HG03565 (cell line): Measurements from ENCODE around the gene MOB3B.

ENCODE experiments used
- ATAC-seq: cut with Tn5 transposase; IDR thresholded peaks from one replicate; pipeline ENCODE4 v1.9.1; 2021; ENCODE audit warnings: mild to moderate bottlenecking, moderate library complexity; ENCODE audit not compliant: unreplicated experiment

Gene MOB3B

DNA sequence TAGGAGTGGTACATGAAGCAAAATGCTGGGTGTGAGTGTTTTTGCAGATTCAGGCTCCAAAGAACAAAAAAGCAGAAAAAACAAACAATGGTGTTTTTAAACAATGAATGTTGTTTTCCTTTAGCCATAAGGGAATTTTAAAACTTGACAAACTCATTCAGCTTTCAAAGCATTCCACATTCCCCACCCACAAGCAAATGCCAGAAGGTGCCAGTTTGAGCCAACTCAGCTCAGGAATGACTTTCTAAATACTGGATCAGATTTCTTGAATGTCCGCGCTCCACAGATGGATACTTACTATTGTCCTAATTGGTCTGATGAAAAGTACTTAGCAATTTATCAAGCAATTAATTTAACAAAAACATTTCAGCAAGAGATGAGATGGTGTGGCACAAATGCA, 12.9 kb upstream of the MOB3B start:
- ATAC-seq = no peak

DNA sequence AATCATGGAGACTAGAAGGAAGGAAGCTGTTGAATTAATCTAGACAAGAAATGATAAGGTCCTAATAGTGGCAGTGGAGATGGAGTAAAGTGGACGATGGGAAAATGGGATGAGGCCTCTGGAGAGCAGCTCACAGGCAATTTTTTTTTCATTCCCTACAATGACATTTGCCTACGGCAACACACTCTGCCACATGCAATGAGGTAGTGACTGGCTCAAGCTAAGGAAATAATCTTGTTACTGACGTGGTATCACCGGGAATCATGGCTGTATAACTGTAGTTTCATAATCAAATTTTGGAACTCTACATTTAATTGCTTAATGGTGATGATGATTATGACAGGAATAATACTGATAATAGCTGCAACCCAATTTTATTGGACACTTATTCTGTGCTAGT, 12.1 kb upstream of the MOB3B start:
- ATAC-seq = no peak

DNA sequence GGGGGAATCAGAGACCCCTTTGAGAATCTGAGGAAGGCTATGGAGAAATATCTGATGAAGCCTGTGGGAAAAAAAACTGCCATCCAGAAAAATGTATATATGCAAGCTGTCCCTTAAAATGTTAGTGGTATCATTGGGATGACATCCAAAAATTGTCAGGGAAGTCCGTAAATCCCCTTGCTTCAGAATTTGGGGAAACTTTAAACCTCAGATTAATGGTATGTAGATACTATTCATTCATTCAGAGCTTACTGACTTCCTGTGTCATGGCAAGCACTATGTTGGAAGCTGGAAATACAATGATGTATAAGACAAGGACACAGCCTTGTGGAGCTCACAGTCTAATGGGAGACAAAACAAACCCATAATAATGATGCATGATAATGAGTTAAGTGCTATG, 10.9 kb upstream of the MOB3B start:
- no peak for ATAC-seq

DNA sequence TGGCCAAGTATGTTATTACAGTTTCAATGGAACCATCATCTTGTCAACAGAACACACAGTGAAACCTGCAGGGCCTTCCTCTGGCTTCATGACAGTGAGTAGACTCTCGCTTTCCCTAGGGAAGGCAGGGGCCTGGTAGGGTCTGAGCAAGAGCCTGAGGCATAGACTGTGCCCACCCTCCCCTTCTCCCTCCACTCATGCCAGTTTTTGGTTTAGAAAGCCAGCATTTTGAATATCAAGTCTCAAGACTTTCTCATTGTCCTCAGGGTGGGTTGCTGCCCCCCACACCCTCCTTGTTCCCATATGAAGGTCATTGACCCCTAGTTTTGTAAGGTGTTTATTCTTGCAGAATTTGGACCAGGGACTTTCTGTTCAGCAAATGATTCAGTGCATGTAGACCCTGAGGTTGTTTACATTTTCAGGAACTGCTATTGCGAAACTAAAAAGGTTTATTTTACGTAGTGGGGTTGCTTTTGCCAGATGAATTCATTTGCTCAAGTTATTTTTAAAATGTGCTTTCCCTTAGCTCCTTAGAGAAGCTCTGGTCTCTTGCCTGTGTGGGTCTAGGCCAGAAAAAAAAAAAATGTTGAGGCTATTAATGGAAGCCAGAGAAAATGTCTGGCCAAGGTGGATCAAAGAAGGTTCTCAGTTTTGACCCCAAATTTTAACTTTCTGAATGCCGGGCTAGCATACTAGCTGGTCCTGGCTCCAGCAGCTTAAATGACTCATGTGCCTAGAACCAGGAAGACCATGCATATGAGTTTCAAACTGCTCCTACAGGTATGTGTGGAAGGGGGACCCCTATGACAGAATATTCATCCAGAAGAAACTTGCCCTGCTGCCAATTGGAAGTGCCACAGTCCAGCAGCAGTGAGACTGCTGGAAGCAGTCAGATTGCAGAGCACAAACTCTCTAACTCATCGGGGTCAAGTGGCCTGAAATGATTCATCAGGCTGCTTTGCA, 10.1 kb upstream of the MOB3B start:
- ATAC-seq = peak; percentile 27

DNA sequence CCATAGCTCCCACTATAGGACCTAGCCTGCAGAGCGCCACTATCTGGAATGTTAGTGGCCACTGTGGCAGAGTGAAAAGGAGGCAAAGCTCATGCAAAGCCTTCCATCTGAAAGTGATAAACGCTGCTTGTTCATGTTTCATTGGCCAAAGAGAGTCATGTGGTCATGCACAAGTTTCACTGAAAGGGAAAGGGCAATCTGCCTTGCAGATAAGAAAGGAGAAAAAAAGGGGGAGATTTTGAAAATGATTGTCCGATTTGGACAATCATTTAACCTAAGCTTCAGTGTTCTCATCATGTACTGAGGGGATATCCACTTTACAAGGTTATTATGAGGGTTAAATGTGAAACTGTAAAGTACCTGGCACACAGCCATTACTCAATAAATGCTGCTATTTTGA, 9.0 kb upstream of the MOB3B start:
- ATAC-seq = peak; percentile 29

DNA sequence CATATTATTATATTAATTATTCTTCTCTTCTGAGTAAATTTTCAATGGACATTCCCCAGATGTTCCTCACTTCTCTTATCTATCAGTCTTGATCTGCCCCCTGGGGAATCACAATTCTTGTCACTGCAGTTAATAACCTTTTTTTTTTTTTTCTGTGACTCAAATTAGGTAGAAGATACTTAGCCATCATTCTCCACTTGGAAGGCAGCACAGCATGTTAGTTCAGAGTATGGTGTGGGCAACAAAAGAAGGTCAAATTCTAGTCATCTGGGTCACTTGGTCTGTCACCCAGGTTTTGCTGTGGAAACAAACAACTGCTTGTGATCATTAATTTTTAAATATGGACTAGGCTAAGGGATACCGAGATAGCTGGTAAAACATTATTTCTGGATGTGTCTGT, 8.1 kb upstream of the MOB3B start:
- no peak for ATAC-seq

DNA sequence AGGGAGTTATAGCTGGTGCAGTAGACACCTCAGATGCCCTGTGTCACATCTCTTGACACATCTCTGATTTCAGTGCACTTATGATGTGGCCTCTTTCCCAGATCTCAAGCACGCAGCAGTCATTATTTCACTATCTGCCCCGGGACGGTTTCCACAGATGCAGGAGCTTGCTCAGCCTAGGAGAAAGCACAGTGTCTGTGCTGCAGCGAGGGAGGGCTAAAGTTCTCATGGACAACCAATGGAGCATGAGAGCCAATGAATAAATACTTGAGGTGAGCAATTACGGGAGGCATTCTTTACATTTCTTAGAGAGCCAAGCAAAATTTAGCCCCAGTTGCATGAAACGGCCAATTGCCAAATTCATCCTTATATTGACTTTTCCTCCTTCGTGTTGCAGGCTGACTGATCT, 7.4 kb upstream of the MOB3B start:
- no peak for ATAC-seq

DNA sequence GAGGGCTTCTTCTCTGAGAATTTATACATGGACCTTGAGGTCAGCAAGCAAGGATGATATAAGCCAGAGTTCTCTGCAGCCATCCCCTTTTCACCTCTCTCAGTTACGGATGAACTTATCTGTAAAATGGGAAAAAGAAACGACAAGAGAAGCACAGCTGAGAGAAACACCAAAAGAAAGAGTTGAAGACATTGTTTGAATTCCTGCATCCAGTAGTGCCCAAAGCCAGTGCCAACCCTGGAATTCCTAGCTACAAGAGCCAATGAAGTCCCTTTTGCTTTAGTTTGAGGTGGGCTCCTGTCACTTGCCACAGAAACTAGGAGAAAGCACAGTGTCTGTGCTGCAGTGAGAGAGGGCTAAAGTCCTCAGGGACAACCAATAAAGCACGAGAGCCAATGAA, 6.6 kb upstream of the MOB3B start:
- ATAC-seq = no peak

DNA sequence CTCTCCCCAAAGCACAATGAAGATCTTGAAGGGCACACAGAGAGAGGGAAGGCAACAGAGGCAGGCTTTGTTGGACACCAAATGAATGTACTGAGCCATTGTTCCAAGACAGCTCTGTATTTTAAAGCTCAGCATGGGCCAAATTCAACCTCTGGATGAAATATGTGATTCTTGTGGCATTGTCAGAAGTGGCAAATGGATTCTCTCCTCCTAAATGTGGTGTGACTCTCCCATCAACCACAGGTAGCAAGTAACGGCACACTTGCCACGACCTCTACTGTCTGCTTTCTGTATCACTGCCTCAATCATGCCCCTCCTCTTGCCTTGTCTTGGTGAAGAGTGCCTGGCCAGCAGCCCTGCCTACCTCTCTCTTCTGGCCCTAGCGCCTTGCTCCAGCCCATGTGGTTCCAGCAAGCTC, 6.1 kb upstream of the MOB3B start:
- ATAC-seq = peak; percentile 63

DNA sequence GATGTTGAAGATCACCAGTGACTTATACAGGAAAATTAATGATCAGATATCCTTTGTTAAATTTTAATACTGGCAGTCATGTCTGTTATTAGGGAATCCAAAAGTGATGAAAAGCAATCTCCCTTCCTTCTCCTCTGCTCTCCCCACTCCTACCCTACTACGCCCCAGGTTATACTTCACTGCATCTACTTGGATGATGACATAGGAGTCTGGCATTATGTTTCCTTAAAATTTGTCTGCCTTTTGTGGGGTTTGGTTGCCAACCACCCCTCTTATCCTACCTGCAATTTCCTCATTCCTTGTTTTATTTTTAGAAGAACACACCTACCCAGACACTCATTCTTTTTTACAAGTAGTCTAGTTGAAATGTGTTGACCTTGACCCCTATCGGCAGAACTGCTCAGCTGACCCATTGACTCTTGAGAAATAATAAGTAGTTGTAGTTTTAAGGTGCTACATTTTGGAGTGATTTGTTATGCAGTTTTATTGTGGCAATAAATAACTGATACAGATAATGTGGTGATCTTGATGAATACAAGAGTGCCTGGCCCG, 5.1 kb upstream of the MOB3B start:
- no peak for ATAC-seq

DNA sequence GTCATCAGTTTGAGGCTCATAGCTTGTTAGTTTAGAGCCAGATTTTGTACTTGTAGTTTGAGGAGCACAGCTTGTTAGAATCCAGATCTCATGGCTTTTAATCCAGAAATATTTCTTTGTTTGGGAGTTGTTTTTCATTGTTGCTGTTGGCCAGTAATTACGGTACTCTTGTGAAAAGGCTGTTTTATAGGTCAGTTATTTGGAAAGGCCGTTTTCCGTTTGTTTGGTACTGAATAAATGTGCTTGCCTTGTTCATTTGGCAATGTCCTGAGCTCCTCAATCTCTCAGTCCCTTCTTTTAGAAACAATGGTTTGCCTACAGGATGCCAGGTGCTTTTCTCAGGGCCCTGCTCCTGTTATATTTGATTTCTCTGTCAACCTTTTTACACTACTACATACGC, 4.5 kb upstream of the MOB3B start:
- no peak for ATAC-seq

DNA sequence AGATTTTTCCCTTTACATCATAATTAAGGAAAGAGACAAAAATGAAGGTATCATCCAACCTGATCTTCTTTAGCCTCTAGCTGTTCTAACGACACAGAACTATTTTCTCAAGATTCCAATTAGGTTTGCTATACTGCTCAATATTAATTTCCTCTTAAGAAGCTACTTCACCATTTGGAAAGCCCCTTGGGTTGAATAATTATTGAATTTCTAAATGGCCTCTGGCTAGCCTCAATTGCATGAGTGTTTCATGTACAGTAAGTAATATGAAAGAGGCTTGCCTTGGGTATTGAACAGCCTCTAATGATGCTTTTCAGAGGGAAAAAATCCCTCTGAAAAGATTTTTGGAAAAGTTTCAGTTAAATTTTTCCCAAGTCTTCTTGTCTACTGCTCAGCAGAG, 3.7 kb upstream of the MOB3B start:
- no peak for ATAC-seq

DNA sequence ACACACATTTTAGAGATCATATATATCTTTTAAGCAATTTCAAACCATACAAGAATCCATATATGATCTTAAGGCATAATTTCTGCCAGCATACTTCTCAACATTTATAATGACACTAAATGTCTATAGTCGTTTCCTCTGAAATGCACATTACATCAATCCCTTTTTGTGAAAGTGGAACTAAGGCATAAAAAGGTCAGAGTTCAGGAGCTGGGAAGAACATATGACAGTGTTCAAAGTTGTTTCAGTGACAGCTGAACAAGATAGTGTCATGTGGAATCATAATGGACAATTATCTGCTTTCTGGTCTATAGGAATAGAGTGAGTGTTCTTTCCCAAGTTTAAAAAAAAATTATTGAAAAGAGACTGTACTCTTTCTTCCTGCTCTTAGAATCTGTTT, 2.4 kb upstream of the MOB3B start:
- no peak for ATAC-seq

DNA sequence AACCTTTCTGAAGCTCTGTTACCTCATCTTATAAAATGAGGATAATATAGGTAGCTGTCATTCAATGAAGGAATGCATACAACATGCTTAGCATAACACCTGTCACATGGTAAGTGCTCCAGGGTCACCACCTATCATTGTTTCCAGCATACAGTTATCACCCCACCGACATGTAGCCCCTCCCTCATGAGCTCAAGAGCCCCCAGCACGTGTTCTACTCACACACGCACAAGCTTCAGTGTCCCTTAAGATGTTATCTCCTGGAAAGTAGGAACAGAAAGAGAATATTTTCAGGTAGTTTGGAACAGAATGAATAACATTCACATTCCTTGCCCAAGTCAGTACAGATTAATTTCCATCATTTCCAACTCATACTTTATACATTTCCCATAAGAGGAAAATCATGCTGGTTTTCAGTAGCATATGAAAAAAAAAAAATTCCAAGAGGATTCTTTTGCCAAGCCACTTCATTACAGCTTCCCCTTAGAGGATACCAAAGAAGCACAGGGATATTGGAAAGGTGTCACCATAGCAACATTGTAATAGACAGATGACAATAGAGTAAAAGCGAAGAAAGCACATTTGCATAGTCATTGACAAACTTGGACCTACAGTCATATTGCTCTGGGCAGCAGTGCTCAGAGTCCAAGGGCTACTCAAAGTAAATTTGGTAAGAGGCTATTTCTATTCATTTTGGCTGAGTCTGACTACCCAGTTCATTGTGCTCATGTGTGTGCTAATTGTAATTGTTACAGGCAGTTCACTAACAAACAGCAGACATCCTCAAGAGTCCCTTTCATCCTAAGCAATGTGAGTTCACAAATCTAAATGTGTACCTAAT, 1.5 kb upstream of the MOB3B start:
- no peak for ATAC-seq

DNA sequence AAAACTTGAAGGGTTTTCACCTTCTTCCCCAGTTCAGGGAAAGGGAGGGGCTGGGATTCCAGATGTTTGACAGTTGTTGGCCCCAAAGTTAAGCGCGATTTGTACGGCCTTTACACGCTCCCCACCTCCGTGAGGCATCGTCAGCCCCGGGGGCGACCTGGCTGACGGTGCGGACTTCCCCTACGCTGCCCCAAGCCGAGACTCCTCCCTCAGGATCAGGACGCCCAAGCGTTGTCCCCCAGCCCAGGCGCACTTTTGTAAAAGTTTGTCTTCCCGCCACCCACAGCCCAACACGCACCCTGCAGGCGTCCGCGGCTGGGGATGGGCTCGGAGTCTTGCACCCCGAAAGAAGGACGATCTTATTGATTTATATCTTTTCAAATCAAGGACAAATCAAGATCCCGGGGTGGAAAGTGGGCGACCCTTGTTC, 713 bp downstream of the MOB3B start:
- ATAC-seq = no peak

DNA sequence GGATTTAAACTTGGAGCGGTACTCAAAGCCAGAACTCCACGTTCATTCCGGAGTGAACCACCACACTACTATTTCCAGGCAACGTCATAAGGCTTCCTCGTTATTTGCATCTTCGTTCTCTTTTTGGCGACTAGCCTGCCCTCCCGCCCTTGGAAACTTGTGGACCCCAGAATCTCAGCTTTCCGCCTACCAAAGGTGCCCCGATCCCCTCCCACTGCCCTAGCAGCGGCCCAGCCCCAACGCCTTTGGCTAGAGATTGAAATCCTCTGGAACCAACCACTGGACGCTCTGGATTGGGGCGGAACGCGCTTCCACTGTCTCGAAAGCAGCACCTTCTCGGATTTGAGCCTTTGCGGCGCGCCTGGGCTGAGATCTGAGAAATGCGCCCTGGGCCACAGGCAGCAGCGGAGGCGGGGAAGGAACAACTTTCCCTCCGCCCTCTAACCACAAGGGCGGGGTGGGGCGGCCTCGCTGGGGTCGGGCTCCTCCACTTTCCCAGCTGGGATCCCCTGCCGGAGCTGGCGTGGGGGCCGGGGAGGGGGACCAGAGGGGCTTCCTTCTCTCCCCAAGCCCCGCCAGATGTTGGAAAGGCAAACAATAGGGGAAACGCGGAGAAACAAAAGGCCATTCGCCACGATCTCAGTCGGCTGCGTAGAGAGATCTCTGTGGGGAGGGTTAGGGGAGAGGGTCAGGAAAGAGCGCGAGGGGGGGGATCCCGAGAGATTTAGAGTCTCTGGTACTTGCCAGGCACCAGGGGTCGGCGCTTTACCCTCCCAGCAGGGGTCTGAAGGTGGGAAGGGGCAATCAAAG, 1.3 kb downstream of the MOB3B start:
- ATAC-seq = peak; percentile 35

DNA sequence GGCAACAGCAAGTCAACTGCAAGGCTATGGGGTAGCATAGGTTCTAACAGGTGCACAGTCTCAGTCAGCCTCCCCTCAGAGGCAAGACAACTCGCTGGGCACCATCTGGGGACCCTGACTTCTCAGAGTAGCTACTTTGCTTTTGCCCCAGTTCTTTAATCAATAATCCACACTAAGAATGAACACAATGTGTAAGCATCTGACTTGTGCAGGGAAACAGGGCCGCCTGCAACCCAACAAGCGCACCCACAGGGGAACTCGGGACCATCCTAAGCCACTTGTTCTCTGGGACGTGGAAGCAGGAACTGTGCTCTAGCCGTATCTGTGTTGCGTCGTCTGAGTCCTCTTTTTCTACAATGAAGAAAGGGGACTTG, 1.9 kb downstream of the MOB3B start:
- no peak for ATAC-seq

DNA sequence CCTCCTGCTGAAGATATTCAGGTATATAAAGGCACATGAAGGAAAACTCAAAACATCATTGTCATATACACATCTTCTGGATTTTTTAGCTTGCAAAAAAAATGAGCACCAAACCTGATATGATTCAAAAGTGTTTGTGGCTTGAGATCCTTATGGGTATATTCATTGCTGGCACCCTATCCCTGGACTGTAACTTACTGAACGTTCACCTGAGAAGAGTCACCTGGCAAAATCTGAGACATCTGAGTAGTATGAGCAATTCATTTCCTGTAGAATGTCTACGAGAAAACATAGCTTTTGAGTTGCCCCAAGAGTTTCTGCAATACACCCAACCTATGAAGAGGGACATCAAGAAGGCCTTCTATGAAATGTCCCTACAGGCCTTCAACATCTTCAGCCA, 5.4 kb downstream of the MOB3B start, which contains the start of gene IFNK:
IFNK (plus strand) TSS at position 55 of the 400 bp plus-strand sequence; CDS start at position 102, 47 bp downstream.
- ATAC-seq = no peak

DNA sequence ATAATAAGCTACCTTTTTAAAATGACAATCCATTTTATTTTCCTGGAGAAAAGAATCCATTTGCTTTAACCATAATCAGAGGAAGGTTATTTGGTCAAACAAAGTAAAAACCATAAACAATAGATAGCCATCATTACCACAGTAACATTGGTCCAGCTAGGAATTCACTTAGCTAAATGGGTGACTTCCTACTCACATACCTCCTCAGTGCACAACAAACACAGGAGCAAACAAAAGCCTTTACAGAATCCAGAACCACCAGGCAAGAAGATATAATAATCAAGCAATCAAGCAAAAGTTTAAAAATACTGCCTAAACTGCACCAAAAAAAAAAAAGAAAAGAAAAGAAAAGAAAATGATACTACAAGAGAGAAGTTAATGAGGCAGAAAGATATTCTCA, 6.5 kb downstream of the MOB3B start:
- ATAC-seq = no peak

DNA sequence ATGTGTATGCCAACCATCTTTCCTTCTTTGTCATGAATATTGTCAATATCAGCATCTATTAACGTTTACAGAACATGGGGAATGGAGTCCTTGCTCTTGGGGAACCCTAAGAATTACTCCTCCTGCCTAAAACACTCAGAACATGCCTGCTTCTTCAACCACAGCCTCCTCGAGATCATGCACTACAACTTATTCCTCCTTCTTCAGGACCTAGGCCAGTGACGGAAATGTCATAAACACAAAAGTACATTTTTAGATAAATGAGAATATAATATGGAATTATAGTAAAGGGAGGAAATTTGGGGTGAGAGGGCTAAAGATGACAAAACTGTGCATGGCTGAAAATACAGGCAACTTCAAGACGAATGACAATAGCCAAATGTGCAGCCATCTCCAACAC, 8.6 kb downstream of the MOB3B start:
- no peak for ATAC-seq
